Neural crest cell (in vitro differentiated cells): ENCODE data around the gene EPB41L4A. TPM values are rescaled to one million over a fixed set of nuclear protein-coding genes. Genes with fewer than 3 reads are reported as not detected.

Experiments
- DNase-seq: peaks from one replicate; pipeline ENCODE4 v3.0.0; 2021; ENCODE audit warnings: low read depth, mixed read lengths, low spot score
- H3K27ac Mint-ChIP-seq: one replicate; pipeline ENCODE4 v1.8.0; 2021; ENCODE audit warnings: mild to moderate bottlenecking, mixed read lengths; ENCODE audit not compliant: unreplicated experiment
- H3K27me3 Mint-ChIP-seq: 2 replicates; pipeline ENCODE4 v1.8.0; 2021; ENCODE audit warnings: low read depth, mild to moderate bottlenecking, mixed read lengths
- H3K36me3 Mint-ChIP-seq: 2 replicates; pipeline ENCODE4 v1.8.0; 2021; ENCODE audit warnings: low read depth, mild to moderate bottlenecking, mixed read lengths
- H3K4me1 Mint-ChIP-seq: 2 replicates; pipeline ENCODE4 v1.8.0; 2021; ENCODE audit warnings: mixed read lengths
- H3K4me3 Mint-ChIP-seq: one replicate; pipeline ENCODE4 v1.8.0; 2021; ENCODE audit warnings: mild to moderate bottlenecking, mixed read lengths
- H3K9me3 Mint-ChIP-seq: 2 replicates; pipeline ENCODE4 v1.8.0; 2021; ENCODE audit warnings: mixed read lengths
- total RNA-seq: library from RNA; stranded (reverse); gene quantifications from 2 replicates; pipeline ENCODE4 v1.2.1, GENCODE V29; 2021
- TF ChIP-seq, protein P1 (sequence below): fragments of 200-600 bp; sonication (generic); conservative IDR thresholded peaks from 2 replicates; pipeline ENCODE4 v1.5.0; 2021; ENCODE audit warnings: antibody characterized with exemption, mild to moderate bottlenecking

EPB41L4A gene
- total RNA-seq, 1 donor from 2014 or later: 10.8 TPM

DNA sequence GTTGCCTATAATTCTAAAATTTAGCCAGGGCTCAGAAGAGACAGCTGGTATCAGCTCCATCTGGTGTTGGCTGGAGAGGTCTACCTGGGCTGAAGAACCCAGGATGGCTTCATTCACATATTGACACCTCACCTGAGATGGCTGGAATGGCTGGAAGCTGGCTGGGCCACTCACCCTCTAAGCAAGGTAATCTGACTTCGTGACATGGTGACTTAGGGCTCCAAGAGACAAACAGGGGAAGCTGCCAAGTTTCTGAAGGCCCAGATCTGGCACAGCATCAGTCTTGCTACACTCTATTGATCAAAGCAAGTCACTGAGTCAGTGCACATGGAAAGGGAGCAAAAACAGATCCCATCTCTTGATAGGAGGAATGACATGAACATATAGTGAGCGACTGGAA, 102.3 kb downstream of the EPB41L4A start:
- Mint-ChIP-seq H3K4me3 (no peak overlapping the region), H3K36me3 (no peaks in the 10 kb centered on the region), H3K27me3 (no peaks in the 10 kb centered on the region), H3K4me1 (no peaks in the 10 kb centered on the region), H3K27ac (no peak overlapping the region), H3K9me3 (no peaks in the 10 kb centered on the region)
- TF ChIP-seq, protein P1, sequence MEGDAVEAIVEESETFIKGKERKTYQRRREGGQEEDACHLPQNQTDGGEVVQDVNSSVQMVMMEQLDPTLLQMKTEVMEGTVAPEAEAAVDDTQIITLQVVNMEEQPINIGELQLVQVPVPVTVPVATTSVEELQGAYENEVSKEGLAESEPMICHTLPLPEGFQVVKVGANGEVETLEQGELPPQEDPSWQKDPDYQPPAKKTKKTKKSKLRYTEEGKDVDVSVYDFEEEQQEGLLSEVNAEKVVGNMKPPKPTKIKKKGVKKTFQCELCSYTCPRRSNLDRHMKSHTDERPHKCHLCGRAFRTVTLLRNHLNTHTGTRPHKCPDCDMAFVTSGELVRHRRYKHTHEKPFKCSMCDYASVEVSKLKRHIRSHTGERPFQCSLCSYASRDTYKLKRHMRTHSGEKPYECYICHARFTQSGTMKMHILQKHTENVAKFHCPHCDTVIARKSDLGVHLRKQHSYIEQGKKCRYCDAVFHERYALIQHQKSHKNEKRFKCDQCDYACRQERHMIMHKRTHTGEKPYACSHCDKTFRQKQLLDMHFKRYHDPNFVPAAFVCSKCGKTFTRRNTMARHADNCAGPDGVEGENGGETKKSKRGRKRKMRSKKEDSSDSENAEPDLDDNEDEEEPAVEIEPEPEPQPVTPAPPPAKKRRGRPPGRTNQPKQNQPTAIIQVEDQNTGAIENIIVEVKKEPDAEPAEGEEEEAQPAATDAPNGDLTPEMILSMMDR: no peak
- no peak for DNase-seq

DNA sequence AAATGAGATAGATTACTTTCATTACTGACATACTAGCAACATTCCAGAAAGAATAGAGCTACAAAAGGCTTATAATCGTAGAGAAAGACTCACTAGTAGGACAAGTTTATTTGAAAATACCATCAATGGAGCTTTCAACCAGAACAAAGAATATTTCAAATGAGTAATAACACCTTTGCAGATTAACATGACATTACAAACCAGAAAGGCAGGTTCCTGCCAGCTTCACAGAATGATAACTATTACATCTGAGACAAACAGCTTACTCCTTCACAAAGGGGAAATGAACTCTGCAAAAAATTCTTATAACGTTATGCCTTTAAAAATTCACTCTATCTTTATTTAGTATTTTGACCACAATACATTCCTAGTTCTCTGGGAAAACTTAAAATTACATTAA, 103.1 kb downstream of the EPB41L4A start:
- TF ChIP-seq, protein P1: no peak
- Mint-ChIP-seq H3K4me1 (no peaks in the 10 kb centered on the region), H3K9me3 (no peaks in the 10 kb centered on the region), H3K27ac (no peak overlapping the region), H3K27me3 (no peaks in the 10 kb centered on the region), H3K36me3 (no peaks in the 10 kb centered on the region), H3K4me3 (no peak overlapping the region)
- DNase-seq: no peak

DNA sequence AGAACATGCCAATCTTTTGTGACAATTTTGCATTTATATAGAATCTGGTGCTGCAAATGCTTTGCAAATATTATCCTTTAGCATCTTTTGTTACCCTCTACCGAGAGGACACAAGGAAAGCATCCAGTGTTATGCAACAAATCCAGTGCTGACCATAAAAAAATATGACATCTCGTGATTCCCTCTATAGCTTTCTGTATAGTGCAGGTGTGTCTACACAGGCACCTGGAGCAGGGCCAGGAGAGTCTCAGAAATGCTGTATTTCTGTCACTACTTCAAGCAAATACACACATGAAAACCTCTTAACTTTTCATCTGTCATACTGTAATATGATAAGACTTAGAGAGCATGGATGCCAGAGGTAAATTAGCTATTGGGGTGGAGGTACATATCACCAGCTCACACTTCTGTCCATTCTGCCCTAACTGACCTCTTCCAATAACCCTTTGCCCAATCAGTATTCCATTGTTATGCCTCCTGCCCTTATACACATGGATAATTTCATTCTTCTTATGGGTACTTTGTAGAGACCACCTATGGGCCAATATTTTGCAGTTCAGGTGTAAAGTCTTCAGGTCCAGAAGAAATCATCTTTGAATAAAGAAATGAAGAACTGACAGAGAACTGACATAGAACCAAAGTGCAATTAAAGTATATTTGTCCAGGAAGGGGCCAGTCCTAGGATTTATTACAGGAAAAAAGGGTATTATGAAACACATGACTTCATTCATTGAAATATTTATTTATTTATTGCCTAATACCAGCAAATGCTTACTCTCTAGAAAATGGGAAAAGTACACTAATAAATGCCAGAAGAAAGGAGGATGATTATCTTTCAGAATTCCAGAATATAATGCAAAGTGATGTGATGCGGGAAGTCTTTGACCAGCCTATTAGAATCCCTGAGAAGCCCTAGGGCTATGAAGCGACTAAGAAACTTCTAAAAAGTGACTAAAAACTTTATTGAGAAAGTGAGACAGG, 106.5 kb downstream of the EPB41L4A start:
- Mint-ChIP-seq H3K4me3 (no peak overlapping the region), H3K9me3 (no peaks in the 10 kb centered on the region), H3K27ac (no peak overlapping the region), H3K4me1 (peaks cover 5% of the 10 kb centered on the region), H3K27me3 (no peaks in the 10 kb centered on the region), H3K36me3 (no peaks in the 10 kb centered on the region)
- DNase-seq: no peak
- TF ChIP-seq, protein P1: no peak

DNA sequence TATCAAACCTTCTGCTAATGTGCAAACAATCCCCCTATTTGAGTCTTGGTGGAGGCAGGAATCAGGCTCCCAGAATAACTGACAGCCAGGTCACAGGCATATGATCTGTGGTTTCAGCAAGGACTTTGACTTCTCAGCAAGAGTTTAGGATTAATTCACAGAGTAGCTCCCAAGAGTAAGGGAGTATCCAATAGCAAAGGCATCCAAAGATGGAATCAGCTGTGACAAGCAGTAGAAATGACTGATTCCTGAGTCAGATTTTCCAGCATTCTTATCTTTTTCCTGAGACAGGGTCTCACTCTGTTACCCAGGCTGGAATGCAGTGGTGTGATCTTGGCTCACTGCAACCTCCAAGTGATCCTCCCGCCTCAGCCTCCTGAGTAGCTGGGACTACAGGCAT, 108.3 kb downstream of the EPB41L4A start:
- H3K27ac Mint-ChIP-seq: no peak overlapping the region
- H3K27me3 Mint-ChIP-seq: no peaks in the 10 kb centered on the region
- DNase-seq: no peak
- H3K4me3 Mint-ChIP-seq: no peak overlapping the region
- no peaks in the 10 kb centered on the region for H3K36me3 Mint-ChIP-seq
- TF ChIP-seq, protein P1: no peak
- H3K9me3 Mint-ChIP-seq: no peaks in the 10 kb centered on the region
- H3K4me1 Mint-ChIP-seq: peaks cover 5% of the 10 kb centered on the region

DNA sequence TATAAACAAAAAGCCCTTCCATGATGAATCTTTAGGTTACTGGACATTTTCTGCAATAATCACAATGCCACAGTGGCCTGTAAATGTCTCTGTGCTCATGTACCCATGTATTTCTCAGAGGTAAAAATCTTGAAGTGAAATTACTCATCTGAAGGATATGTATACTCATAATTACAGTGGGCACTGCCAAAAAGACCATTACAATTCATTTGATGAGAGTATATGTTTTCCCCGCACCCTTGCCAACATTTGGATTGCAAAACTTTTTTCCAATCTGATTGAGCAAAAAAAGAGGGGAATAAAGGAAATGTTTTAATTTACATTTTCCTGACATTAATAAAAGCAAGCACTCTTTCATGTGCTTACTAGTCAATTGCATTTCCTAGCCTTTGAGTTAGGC, 110.5 kb downstream of the EPB41L4A start:
- Mint-ChIP-seq H3K27me3 (no peaks in the 10 kb centered on the region), H3K27ac (no peak overlapping the region), H3K36me3 (no peaks in the 10 kb centered on the region), H3K9me3 (no peaks in the 10 kb centered on the region), H3K4me1 (peaks cover 5% of the 10 kb centered on the region), H3K4me3 (no peak overlapping the region)
- TF ChIP-seq, protein P1: no peak
- no peak for DNase-seq
